H7 (cell line): ENCODE data around the gene FLT4. TPM values are rescaled to one million over a fixed set of nuclear protein-coding genes. Genes with fewer than 3 reads are reported as not detected.

Source experiments
- DNase-seq: peaks from one replicate; pipeline ENCODE4 v3.0.0; 2012
- H3K27me3 ChIP-seq: 2 replicates; pipeline ENCODE4 v1.6.0; 2011; ENCODE audit warnings: mild to moderate bottlenecking, low read length; ENCODE audit not compliant: control insufficient read depth, insufficient read depth
- H3K36me3 ChIP-seq: replicated peaks from 2 replicates; pipeline ENCODE4 v1.5.1; 2011; ENCODE audit warnings: low read length; ENCODE audit not compliant: control insufficient read depth, insufficient read depth
- H3K4me3 ChIP-seq: 2 replicates; pipeline ENCODE4 v1.5.1; 2011; ENCODE audit warnings: low read depth, mild to moderate bottlenecking, control low read depth, low read length, moderate library complexity; ENCODE audit not compliant: insufficient read depth
- total RNA-seq: library from RNA; depleted of rRNA; stranded (reverse); fragments of >200 nt; shearing (Covaris generic); gene quantifications from 2 replicates; pipeline ENCODE4 v1.2.3, GENCODE V29; 2014

The FLT4 gene
- total RNA-seq, 1 experiment from 2014 or later: 13.8 TPM

DNA sequence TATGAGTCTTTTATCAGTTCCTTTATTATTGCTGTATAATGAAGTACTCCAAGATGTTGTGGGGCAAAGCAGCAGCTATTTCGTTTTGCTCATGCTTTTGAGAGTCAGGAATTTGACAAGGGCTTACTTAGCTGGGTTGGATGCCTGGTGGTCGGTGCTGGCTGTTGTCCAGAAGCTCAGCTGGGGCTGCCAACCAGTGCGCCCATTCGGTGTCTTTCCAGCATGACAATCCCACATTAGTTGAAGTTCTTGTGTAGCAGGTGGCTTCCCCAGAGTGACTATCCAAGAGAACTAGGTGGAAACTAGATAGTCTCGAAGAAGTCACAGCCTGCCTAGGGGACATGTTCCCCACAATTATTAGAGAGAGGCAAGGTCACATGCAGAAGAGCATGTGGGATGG is 3.4 kb upstream of the FLT4 start:
- no peak for DNase-seq
- Histone ChIP-seq H3K4me3 (no peak overlapping the region), H3K27me3 (peaks cover 31% of the 10 kb centered on the region), H3K36me3 (no peaks in the 10 kb centered on the region)

DNA sequence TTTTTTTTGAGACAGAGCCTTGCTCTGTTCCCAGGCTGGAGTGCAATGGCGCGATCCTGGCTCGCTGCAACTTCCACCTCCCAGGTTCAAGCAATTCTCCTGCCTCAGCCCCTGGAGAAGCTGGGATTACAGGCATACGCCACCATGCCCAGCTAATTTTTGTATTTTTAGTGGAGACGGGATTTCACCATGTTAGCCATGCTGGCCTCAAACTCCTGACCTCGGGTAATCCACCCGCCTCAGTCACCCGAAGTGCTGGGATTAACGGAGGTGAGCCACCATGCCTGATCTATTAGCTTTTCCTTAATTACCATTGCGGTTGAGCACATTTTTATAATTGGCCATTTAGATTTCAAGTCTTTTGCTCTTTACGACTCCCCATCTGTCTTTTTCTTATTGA is 2.9 kb upstream of the FLT4 start:
- peaks cover 35% of the 10 kb centered on the region for H3K27me3 ChIP-seq

DNA sequence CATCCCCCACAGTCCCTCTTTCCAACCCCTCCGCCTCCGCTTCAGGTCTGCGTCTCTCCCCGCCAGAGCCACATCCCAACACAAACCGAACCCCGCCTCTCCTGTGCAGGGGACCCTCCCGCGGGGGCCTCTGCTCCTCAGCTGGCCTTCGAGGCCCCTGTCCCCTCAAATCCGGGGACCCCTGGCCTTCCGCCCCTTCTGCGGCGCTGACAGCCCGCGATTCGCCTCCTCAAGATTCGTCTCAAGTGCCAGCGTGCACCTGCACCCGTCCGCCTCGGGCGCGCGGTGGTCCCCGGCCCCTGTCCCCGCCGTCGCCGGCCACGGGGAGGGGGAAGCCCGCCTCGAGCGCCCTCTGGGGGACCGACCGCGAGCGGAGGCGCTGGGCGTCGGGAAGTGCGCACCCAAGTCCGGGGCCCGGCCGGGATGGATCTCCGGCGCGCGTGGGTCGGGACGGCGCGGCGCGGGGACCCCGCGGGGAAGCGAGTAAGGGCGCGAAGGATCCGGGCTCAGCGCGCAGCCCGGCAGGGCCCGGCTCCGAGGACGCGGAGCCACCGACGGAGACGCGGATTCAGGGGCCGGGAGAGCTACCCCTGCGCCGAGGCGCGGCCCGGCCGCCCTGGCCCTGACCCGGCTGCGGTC is 623 bp downstream of the FLT4 start:
- Histone ChIP-seq H3K36me3 (no peaks in the 10 kb centered on the region), H3K27me3 (peaks cover 36% of the 10 kb centered on the region), H3K4me3 (peak overlapping the region; percentile 57)
- DNase-seq: peak; percentile 97

More for the DNA sequence above, 2.9 kb upstream of the FLT4 start:
- DNase-seq: no peak
- Histone ChIP-seq H3K36me3 (no peaks in the 10 kb centered on the region), H3K4me3 (no peak overlapping the region)

DNA sequence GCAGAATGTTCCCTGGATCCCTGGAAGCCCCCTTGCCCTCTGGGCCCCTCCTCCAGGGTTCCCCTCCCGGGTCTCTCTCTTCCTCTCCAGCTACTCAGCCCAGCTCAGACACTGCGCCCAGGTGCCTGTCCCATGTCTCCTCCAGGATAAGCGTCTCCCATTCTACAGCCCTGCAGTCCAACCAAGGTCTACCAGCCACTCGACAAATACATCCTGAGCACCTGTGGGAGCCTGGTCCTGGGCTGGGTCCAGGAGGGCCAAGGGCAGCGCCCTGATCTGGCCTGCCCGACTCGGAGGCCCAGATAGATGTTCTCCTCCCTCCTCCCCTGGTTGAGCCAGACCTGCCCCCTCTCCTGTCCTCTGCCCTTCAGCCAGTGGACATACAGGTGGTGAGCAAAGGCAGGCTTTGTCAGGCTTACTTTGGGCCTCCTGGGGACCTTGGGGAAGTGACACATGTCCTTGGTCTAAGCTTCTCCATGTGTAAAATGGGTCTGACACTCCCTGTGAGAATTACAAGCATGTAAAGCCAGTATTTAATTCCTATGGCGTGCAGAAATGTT is 1.4 kb downstream of the FLT4 start:
- no peaks in the 10 kb centered on the region for H3K36me3 ChIP-seq
- DNase-seq: peak; percentile 58
- no peak overlapping the region for H3K4me3 ChIP-seq

DNA sequence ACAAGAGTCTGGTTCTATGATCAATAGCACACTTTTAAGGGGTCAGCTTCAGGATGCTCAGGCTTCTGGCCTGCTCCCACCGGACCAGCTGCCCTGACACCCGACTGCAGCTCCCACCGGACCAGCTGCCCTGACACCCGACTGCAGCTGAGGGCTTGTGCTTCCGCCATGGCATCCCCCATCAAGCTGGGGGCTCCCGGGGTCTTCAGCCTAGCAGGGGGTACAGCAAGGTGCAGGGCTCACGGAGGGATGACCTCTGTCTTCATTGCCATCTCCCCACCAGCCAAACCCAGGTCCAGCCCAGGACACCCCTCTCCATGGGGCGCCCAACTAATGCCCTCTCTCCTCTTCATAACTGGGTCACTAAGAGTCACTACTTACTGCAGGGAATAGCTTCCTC is 1.9 kb downstream of the FLT4 start:
- peaks cover 36% of the 10 kb centered on the region for H3K27me3 ChIP-seq
- peak; percentile 26 for DNase-seq
- no peaks in the 10 kb centered on the region for H3K36me3 ChIP-seq
- H3K4me3 ChIP-seq: no peak overlapping the region

More for the DNA sequence above, 1.4 kb downstream of the FLT4 start:
- H3K27me3 ChIP-seq: peaks cover 36% of the 10 kb centered on the region

DNA sequence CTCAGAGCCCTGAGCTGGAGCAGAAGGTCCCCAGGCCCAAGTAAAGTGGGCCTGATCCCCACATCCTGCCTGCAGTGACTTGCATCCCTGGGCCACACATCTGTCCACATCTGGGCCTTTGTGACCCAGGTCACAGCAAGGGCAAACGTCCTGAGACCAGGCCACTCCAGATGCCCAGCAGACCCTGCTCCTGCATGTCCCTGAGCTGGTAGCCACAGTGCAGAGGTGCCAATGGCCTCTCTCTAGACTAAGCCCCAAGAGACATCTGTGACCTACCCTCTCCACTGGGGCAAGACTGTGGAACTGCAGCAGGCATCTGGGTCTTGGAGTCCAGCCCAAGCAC is 2.5 kb downstream of the FLT4 start:
- peak; percentile 30 for DNase-seq
- H3K36me3 ChIP-seq: no peaks in the 10 kb centered on the region
- peaks cover 36% of the 10 kb centered on the region for H3K27me3 ChIP-seq
- H3K4me3 ChIP-seq: no peak overlapping the region

DNA sequence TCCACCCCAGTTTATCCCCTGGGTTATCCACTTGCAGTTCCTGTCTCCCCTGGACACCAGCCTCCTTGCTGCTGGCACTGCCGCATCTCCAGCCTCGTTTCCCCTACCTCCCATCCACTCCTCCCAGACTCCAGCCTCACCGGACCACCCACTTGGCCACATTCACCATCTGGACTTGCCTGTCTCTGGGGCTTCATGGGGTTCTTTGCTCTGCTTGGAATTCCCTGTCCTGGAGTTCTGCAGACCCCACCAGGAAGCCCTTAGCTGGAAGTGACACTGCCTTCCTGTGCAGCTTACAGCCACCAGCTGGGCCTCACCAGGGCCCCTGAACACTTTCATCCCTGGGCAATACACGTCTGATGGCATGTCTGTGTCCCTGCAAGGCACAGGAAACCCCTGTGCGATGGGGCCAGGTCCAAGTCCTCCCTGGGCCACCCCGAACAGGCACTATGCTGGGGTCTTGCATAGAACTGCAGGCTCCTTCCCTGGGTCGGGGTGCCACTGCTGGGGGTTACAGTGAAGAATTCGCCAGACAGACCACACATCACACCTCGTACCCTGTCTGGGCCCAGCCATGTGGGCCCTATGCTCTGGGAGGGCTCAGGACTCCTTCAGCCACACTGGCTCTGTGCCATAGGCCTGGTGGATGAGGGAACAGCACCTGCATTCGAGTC is 3.0 kb downstream of the FLT4 start:
- no peaks in the 10 kb centered on the region for H3K36me3 ChIP-seq
- peak; percentile 24 for DNase-seq
- H3K27me3 ChIP-seq: peaks cover 36% of the 10 kb centered on the region
- H3K4me3 ChIP-seq: no peak overlapping the region

DNA sequence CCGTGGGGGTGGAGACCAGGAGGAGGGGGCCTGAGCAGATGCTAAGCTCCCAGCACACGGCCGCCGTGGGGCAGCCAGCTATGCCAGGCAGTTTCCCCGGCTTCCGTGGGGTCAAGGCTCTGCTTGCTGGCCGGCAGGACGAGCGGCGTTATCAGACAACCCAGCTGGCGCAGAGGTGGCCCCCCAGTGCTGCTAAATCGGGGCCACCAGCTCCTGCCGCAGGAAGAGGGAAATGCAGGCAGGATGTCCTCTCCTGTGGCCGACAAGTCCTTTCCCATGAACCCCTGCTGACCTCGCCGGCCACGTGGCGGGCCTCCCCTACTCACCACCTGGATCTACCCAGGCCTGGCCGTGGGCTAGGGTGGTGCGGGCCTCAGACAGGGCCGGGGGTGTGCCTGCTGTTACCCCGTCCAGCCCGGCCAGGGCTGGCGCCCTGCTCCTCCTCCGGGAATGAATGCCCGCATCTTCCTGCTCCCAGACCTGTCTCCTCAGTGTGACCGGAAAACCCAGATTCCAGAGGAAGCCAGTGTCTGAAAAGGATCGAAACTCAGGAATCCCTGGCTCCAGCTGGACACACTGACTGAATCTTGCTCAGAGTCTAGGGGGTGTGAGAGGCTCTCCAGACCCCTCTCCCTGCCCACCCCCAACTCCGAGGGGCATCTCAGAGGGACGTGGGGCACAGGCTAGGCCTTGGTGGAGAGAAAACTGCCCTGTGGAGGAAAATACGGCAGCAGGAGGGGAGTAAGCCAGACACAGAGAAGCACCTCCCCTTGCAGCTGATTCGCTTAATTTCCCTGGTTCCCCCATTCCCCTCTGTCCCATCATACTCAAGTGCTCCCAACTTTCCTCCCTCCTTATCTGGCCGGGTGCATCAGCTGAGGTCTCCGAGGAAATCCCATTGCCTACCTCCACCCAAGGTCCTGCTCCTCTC is 3.9 kb downstream of the FLT4 start:
- Histone ChIP-seq H3K4me3 (no peak overlapping the region), H3K27me3 (peaks cover 32% of the 10 kb centered on the region), H3K36me3 (no peaks in the 10 kb centered on the region)
- DNase-seq: peak; percentile 58

DNA sequence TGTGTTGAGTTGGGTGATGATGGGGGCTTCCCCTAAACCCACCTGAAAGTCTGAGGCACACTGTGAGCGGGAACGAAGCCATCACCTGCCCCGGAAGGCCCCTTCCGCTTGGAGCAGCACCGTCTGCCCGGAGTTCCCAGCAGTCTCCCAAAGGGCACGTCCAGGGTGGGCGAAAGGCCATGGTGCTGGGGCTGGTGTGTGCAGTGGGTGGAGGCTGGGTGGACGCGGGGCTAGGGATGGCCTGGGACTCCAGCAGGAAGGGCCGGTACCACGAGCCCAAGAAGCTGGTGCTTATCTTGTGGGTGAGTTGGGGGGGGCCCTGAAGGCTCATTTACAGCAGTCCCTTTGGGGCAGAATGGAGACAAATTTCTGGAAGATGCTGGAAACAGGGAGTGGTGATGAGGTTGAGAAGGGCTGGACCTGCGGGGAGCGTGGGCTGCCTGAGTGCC is 4.6 kb downstream of the FLT4 start:
- DNase-seq: peak; percentile 48
- Histone ChIP-seq H3K4me3 (no peak overlapping the region), H3K27me3 (peaks cover 25% of the 10 kb centered on the region), H3K36me3 (no peaks in the 10 kb centered on the region)

DNA sequence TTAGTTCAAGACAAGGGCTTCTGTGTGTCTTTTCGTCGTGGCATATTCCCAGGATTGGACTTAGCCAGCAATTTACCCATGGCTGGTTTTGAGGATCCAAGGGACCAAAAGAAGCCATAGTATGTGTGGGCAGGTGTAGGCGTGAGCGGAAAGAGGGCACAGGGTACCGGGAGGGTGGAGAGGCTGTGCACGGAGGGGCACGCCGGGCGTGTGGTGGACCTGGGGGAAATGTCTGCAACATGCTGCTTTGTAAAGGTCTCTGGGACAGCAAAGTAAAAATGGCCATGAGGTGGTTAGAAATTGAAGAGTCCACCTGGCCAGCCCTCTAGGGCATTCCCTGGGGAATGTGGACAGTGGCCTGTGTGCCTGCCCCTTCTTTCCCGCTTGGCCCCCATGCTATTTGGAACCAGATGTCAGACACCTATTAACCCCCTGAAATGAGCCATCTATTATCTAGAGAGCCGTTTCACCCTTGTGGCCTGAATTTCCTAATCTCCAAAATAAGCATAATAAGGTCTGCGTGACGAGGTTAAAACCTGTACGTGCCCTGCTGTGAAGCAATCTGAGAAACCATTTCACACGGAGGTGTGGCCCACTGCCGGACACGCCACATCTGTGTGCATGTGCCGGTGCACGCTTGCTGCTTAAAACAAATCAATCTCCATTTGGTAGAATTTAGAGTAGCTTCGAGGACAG is 5.1 kb downstream of the FLT4 start:
- H3K36me3 ChIP-seq: no peaks in the 10 kb centered on the region
- H3K27me3 ChIP-seq: peaks cover 21% of the 10 kb centered on the region
- DNase-seq: peak; percentile 35
- no peak overlapping the region for H3K4me3 ChIP-seq

DNA sequence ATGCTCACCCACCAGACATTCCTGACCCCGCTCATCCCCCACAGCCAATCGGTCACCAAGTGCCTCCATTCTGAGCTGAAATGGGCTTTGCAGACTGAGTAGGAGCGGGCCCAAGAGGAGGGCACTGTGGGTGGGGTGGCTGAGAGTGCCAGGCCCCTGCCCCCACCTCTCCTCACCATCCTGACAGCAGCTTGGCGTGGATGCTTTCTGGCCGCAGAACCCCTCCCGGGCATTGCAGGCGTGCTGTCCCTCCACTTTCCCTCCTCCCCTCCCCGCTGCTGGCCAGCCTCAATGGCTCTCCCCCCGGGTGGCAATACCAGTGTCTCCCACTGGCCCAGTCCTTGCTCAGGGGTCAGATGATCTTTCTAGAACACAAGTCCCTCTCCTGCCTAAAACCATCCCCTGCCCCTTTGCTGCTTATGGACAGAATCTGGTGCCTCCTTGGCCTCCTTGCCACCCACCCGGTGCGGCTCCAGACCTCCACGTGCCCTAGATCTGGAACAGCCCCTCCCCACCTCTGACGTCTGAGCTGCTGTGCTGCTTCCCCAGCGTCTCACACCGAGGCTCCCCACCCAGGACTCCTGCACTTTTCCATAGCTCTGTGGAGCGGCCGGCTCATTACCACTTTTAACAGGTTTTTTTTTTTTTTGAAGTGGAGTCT is 6.1 kb downstream of the FLT4 start:
- DNase-seq: peak; percentile 64
- no peak overlapping the region for H3K4me3 ChIP-seq

DNA sequence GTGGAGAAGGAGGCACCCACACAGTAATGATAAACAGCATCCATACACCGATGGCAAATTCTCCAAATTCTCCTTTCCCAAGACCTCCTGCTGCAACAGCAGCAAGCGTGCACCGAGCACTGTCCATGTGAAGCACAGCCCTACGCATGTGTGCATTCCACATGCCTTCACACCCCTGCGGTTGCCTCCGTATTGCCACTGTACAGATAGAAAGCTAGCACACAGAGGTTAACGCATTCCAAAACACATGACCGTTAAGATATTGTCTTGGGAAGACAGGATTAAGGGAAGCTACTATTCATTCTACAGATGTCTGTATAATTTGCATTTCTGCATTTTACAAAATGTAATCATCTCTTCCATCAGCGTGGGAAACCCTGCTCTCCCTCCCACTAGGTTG is 6.6 kb downstream of the FLT4 start:
- Histone ChIP-seq H3K4me3 (no peak overlapping the region), H3K27me3 (peaks cover 6% of the 10 kb centered on the region), H3K36me3 (no peaks in the 10 kb centered on the region)
- peak; percentile 26 for DNase-seq

More for the DNA sequence above, 6.1 kb downstream of the FLT4 start:
- H3K36me3 ChIP-seq: no peaks in the 10 kb centered on the region
- peaks cover 11% of the 10 kb centered on the region for H3K27me3 ChIP-seq

DNA sequence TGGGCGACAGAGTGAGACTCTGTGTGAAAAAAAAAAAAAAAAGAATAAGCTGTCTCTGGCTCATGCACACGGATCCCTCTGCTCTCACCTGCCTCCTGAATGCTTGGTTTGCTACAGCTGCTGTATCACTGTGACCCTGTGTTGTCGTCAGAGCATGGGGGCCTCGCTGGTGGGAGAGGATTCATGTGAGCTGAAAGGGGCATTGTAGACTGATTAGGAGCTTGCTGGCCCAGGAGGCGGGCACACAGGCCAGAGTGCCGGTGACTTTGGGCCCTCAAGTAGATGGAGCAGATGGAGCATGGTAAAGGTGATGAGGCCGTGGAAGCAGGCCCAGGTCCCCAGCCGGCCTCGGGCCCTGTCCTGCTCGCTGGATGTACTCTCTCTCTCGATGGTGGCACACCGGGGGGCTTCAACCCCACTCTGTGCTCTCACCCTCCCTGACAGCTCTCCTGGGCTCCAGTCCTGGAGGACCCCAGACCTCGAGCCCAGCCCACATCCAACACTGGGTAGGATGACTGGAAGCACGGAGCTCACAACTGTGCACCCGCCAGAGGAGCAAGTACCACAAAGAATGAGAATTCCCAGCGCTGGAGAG is 7.1 kb downstream of the FLT4 start:
- H3K27me3 ChIP-seq: peaks cover under 1% of the 10 kb centered on the region
- no peak overlapping the region for H3K4me3 ChIP-seq
- DNase-seq: peak; percentile 41
- no peaks in the 10 kb centered on the region for H3K36me3 ChIP-seq
